Measurements from ENCODE around the gene ARL13A. TPM values are rescaled to one million over a fixed set of nuclear protein-coding genes. Genes with fewer than 3 reads are reported as not detected.
"Not testable (repeated sequence)": the region's sequence is repeated elsewhere in the genome, so short reads cannot be mapped to it uniquely, and the experiment has no call there.

ARL13A gene
- total RNA-seq, 1 donor from 2014 or later: not detected

DNA sequence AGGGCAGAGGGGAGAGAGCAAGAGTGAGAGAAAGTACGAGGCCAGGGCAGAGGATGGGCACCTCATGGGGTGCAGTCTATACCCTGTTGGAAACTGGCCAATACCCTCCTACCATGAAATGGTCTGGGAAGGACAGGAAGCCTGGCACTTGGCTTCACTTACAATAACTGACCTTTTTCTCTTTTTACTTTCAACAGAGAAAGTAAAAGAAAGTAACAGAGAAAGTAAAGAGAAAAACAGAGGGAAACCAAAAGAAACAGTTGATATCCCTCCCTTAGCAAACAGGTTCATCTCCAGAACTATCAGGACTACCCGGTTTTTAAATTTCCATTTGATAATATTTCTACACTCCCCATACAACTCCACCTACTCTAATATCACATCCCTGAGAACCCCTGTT, 20.6 kb downstream of the ARL13A start:
- DNase-seq: no peak

GRCh38 chrX:100994352-100995281, 25.1 kb downstream of the ARL13A start:
- DNase-seq: no peak

GRCh38 chrX:100995469-100995868, 26.0 kb downstream of the ARL13A start:
- DNase-seq: no peak

- no peak for DNase-seq
These were observed 29.9 kb downstream of the ARL13A start for GRCh38 chrX:100999451-100999850.

GRCh38 chrX:101009090-101009489, 39.6 kb downstream of the ARL13A start:
- DNase-seq: no peak

- DNase-seq: not testable (repeated sequence)
These were observed 42.5 kb downstream of the ARL13A start for GRCh38 chrX:101012031-101012430.

DNA sequence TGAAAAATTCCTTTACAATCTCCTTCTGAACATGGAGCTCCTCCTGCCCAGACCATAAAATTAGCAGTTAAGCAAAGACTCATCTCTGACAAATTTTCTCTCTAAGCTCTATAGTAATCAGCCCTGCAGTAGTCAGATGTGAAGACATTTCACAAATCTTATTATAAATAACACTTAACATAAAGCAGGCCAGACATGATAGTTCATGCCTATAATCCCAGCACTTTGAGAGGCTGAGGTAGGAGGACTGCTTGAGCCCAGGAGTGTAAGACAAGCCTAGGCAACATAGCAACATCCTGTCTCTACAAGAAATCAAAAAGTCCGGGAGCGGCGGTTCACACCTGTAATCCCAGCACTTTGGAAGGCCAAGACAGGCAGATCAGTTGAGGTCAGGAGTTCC, 52.5 kb downstream of the ARL13A start:
- DNase-seq: no peak

DNA sequence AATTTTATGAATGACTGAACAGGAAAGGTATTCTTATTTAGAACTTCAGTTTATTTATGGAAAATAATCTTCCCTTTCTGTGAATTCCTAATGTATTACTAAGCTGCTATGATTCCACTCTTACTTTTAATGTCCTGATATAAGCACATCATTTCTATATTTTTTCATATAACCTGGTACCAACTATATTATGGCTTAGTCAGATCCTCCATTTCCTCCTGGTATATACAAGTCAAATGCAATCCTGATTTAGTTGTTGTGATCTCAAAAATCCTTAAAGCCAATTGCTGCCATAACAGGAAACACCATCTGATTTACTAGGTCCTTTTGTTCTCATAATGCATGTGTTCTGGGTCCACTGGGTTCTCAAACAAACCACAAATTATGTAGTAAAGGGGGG, 55.6 kb downstream of the ARL13A start:
- DNase-seq: no peak

DNA sequence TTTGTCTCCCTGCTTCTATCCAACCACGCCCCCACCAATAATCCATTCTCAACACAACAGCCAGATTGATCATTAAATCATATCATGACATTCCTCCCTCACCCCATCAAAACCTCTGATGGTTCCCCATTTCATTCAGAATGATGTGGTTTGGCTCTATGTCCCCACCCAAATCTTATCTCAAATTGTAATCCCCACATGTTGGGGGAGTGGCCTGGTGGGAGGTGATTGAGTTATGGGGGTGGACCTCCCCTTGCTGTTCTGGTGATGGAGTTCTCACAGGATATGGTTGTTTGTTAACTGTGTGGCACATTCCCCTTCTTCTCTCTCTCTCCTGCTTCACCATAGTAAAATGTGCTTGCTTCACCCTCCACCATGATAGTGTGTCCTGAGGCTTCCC, 59.1 kb downstream of the ARL13A start:
- no peak for DNase-seq

- DNase-seq: no peak
These were observed 60.2 kb downstream of the ARL13A start for GRCh38 chrX:101029665-101030064.

DNA sequence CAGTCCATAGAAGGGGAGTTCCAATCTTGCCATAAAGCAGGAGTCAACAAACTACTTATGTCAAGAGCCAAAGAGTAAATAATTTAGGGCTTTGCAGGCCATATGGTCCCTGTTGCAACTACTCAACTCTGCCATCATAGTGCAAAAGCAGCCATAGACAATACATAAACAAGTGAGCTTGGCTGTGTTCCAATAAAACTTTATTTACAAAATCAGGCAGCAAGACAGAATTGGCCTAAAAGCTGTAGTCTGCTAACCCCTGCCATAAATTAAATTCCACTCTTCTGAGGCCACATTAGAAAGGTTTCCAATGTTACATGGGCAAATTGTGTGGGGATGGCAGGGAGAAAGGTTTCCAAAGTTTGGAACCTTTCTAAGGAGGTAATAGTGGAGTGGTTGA, 67.7 kb downstream of the ARL13A start:
- no peak for DNase-seq

DNA sequence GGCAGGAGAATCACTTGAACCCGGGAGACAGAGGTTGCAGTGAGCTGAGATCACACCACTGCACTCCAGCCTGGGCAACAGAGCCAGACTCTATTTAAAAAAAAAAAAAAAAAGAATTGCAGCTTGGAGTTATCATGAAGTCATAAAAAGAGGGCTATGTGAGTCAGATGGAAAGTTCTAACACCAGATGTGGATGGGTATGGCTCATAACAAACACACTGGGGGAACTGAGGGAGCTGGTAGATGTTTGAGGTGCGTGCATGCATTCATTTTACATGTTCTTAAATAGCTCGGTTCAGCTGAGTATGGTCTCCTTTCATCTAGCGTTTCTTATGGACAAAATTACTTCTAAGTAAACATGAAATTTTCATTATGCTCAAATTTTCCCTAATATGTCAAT, 70.7 kb downstream of the ARL13A start:
- DNase-seq: no peak

Other genes starting within 250 kb of the ARL13A start
- gene SYTL4, start 237.6 kb upstream of the ARL13A start, total RNA-seq: 7.7 TPM
- 11.4 TPM for gene CSTF2, start 149.3 kb upstream of the ARL13A start, total RNA-seq
- gene NOX1, start 95.3 kb upstream of the ARL13A start, total RNA-seq: not detected
- 1.0 TPM for gene XKRX, start 40.8 kb upstream of the ARL13A start, total RNA-seq
- gene TRMT2B, start 82.4 kb downstream of the ARL13A start, total RNA-seq: 12.3 TPM
- gene TMEM35A, start 109.2 kb downstream of the ARL13A start, total RNA-seq: 1.7 TPM
- 11.2 TPM for gene CENPI, start 128.5 kb downstream of the ARL13A start, total RNA-seq